ENCODE data around the gene CSNK2B. TPM values are rescaled to one million over a fixed set of nuclear protein-coding genes. Genes with fewer than 3 reads are reported as not detected.
"Not testable (repeated sequence)": the region's sequence is repeated elsewhere in the genome, so short reads cannot be mapped to it uniquely, and the experiment has no call there.

Gene CSNK2B
- polyA plus RNA-seq, 3 donors = 232 to 252 (median 246) TPM

DNA sequence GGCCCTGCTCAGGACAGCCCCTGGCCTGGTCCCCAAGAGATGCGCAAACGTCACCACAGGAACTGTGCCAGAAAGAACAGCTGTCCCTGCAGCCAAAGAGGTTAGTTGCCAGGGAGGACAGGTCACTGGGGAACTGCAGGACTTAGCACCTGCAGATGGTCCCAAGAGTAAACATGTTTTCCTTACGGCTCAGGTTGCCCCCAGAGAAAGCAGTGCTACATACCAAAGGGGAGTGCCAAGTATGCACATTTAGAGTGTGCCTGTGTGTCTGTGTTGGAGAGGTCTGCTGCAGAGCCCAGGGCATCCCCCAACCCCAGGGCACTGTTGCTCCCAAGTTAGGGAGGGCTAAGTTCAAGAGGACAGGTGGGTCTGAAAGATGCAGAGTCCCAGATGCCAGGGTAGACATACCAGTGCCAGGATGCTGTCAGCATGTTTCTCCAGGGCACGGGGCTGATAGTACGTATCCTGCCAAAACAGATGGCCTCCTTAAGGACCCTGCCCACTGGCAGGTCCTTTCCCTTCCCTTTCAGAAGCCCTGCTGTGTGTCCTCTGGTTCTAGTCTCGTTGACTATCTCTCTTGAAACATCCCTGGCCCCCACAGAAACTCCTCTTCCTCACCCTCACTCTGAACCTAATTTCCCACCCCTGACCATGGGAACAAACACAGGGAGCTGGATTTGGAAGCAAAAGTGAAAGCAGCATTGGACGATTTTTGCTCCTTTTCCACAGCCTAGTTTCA is 36.0 kb downstream of the CSNK2B start:
- DNase-seq (ENCODE audit: extremely low read depth in 1 of 11, low read depth in 9 of 11, low spot score in 4 of 11) = no peak

DNA sequence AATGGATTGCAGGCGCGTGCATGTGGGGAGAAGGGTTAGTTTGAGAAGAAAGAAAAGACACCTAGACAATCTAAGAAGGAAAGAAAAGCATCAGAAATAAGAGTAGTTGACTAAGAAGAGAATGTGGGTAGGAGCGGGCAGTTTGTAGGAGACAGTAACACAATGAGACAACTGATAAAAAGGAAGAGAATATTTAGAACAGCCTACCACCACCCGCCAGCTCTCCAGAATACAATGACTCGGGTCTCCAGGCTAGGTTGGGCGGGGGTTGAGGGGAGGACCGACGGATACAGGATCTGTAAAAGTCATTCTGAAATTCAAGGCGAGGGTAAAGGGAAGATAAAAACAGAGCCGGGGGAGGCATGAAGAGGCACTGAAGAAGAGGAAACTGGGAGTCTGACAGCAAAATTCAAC is 36.5 kb downstream of the CSNK2B start:
- no peak for DNase-seq (ENCODE audit: extremely low read depth in 1 of 11, low read depth in 9 of 11, low spot score in 4 of 11)

DNA sequence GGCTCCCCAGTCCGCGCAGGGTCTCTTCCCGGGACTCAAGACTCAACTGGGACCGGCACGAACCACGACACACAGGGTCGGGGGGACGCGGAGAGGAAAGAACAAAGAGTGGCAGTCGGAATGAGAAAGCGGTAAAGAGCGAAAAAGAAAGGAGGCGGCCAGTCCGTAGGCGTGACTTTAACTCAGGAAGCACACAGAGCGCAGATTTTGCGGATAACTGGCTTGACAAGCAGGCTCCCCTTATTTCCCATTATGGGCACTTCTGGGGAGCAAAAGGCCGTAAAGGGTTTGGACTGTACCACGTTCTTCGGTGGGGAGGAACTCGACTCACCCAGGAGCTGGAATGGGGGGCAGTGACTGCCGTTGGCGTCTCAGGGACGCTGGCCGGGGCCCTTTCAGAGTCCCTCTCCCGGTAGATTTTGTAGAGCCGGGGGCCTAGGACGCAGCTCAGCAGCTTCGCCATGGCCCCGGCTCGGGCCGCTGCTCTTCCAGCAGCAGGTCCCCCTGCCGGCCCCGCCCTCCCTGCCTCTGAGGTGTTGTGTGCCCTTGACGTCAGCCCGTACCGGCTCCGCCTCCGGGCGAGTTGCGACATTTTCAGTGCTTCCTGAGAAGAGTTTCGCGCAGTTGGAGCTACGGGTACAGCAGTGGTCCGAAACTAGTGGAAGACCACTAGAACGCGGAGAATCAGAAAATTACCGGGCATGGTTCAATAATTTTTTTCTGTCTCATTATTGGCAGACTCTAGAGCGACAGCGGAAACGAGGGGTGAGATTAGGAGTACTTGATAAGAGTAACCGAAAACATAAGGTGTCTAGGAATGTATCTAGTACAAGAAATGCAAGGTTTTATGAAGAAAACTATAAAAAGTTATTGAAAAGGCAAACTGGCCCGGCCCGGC is 37.2 kb downstream of the CSNK2B start, which contains the start of gene ABHD16A:
TSS of gene ABHD16A (minus strand) at position 506 of the 898 bp plus-strand sequence. CDS start at position 463, 43 bp downstream.
- DNase-seq (ENCODE audit: extremely low read depth in 1 of 11, low read depth in 9 of 11, low spot score in 4 of 11) = peak; percentile 97 to 99 (median 98)

DNA sequence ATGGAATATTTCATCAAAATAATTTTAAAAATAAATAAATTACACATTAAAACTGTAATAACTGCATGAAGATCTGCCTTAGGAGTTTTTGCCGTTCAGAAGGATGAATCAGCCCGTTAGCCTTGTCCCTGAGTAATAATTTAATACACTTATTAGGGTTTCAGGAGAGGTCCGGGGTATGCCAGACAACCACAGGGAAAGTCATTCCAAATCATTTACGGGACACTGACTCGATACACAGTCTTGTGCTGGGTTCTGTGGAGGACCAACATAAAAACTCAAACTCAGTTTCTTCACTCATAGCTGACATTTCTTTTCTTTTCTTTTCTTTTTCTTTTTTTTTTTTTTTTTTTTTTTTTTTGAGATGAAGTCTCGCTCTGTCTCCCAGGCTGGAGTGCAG is 40.1 kb downstream of the CSNK2B start:
- no peak for DNase-seq (ENCODE audit: extremely low read depth in 1 of 11, low read depth in 9 of 11, low spot score in 4 of 11)

DNA sequence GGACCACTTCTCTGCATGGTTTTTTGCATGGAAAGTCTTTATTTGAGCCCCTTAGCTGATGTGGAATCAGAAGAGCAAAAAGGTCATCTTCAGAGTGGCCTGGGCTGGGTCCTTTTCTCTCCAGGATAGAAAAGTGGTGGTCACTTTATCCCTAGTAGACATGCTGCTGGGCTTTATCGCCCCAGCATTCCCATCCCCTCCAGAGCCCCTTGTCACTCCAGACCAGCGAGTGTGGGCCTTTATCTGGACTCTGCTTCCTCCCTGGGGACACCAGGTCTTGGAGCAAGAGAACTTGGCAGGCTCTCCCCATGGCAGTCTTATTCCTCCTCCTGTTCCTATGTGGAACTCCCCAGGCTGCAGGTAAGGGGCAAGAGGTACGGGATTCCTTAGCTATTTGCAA is 40.7 kb downstream of the CSNK2B start, which contains the start of gene LY6G6F:
TSS of gene LY6G6F (plus strand) at position 268 of the 400 bp plus-strand sequence. CDS start at position 309, 41 bp downstream.
- no peak for DNase-seq (ENCODE audit: extremely low read depth in 1 of 11, low read depth in 9 of 11, low spot score in 4 of 11)

DNA sequence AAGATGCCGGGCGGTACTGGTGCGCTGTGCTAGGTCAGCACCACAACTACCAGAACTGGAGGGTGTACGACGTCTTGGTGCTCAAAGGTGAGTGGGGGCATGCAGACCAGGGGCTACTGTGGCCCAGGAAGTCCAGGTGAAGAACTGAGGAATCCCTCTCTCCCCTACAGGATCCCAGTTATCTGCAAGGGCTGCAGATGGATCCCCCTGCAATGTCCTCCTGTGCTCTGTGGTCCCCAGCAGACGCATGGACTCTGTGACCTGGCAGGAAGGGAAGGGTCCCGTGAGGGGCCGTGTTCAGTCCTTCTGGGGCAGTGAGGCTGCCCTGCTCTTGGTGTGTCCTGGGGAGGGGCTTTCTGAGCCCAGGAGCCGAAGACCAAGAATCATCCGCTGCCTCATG is 41.8 kb downstream of the CSNK2B start:
- no peak for DNase-seq (ENCODE audit: extremely low read depth in 1 of 11, low read depth in 9 of 11, low spot score in 4 of 11)

DNA sequence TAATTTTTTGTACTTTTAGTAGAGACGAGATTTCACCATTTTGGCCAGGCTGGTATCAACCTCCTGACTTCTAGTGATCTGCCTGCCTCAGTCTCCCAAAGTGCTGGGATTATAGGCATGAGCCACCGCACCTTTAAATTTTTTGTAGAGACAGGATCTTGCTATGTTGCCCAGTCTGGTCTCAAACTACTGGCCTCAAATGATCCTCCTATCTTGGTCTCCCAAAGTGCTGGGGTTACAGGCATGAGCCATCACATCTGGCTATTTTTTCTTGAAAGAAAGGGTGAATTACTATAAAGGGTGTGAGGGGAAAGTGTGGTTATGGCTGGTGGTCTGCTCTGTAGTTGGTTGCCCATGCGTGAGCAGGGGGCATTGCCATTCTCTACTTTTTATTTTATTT is 42.3 kb downstream of the CSNK2B start:
- no peak for DNase-seq (ENCODE audit: extremely low read depth in 1 of 11, low read depth in 9 of 11, low spot score in 4 of 11)

DNA sequence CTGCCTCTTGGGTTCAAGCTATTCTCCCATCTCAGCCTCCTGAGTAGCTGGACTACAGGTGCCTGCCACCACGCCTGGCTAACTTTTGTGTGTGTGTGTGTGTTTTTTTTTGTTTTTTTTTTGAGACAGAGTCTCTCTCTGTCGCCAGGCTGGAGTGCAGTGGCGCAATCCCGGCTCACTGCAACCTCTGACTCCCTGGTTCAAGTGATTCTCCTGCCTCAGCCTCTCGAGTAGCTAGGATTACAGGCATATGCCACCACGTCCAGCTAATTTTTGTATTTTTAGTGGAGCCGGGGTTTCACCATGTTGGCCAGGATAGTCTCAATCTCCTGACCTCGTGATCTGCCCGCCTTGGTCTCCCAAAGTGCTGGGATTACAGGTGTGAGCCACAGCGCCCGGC is 43.3 kb downstream of the CSNK2B start:
- not testable (repeated sequence) for DNase-seq (ENCODE audit: extremely low read depth in 1 of 11, low read depth in 9 of 11, low spot score in 4 of 11)

DNA sequence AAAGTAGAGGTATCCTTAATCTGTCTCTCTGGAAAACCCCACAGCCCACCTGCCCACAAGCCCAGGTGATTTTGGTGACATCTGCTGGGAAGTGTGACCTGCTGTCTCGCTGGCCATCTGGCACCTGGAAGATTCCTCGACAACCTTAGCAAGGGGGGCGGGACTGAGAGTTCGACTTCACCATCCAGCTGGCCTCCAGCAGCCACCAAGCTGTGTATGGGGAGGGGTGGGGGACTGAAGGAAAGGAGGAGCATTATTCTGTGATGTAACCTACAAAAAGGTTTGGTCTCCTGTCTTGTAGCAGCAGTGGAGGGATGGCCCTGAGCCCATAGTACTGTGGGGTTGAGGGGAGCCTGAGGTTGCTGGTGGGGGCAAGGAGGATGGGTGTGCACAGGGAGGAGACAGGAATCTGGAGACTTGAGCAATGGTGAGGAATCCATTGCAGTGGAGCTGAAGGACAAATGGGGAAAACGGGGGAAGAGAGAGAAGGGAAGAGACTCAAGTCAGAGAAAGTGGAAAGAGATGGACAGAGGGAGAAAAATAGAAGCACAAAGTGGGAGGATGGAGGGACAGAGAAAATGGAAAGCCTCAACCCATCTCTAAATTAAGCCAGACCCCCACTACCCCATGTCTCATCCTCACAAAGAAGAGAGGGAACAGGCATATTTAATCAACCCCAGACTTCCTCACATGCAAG is 44.8 kb downstream of the CSNK2B start:
- no peak for DNase-seq (ENCODE audit: extremely low read depth in 1 of 11, low read depth in 9 of 11, low spot score in 4 of 11)

DNA sequence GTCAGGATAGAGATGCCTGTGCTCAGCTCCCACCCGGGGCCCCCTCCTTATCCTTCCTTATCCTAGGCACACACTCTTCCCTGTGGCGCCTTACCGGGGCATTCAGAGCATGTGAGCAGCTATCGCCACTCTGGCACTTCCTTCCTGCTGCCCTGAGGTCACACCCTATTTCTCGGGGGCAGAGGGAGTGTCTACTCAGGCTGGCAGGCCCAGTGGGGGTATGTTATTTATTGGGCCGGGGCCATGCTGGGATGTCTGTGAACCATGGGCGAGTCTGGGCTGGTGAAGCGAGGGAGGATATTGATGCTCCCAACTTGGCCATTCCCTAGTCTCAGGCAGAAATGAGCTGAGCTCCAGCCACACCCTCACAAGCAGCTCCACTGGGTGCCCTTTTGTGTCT is 45.4 kb downstream of the CSNK2B start:
- no peak for DNase-seq (ENCODE audit: extremely low read depth in 1 of 11, low read depth in 9 of 11, low spot score in 4 of 11)

DNA sequence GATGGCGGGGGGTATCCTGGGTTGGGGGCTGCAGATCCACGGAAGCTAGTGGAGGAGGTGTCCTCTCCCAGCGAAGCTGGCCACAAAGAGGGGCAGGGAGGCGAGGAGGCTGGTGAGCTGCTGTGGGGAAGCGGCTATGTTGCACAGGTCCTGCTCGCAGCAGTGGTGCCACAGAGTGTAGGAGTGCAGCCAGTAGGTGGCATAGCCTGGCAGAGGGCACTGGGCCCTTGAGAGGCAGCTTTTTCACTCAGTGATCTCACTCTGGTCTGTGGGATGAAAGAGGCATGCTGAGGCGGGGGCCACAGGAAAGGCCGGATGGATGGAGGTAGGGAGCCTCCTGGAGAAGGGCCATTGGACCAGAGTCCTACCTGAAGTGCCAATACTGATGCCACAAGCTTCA is 46.4 kb downstream of the CSNK2B start:
- DNase-seq (ENCODE audit: extremely low read depth in 1 of 11, low read depth in 9 of 11, low spot score in 4 of 11) = no peak

DNA sequence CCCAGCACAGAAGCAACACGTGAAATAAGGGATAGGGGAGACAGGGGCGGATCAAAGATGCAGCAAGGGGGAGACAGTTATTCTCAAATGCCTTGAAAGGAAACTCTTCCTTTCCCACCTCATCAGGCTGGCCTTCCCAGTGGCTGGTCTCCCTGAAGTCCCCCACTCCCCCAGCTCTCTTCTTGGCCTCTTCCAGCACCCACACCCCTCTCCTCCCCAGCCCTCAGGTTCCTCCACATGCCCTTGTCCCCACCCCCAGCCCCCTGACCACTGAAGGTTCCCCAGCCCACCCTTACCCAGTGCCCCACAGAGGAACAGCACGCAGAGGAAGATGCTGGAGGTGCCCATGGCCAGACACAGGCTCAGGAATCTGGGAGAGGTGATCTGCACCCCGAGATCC is 47.6 kb downstream of the CSNK2B start:
- no peak for DNase-seq (ENCODE audit: extremely low read depth in 1 of 11, low read depth in 9 of 11, low spot score in 4 of 11)

DNA sequence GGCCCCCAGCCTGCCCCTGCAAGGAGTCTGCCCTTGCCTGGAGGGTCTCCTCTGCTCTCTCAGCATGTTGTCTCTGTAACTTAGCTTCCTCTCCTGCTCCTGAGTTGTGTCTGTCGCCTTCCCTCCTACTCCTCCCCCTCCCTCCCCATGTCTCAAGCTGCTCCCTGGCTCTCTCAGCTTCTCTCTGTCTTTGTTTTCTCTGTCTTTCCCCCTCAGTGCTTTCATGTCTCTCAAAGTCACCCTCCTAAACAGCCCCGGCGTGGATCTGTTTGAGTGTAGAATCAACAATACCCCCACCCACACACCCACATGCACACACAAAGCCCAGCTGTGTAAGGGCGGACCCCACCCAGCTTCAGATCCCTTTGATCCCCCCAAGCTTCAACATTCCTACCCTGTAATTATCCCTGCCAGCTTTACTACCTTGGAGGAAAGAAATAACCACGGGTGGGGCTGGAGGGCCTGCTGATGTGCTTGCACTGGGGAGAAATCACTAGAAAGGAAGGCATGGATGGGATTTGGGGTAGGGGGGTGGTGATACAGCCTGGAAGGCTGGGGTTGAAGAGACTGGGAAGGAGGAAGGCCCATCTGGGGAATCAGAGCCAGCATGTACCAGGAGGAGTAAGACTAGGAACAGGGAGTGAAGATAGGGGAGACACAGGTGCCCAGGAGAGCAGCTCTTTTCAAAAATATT is 48.3 kb downstream of the CSNK2B start:
- DNase-seq (ENCODE audit: extremely low read depth in 1 of 11, low read depth in 9 of 11, low spot score in 4 of 11) = no peak

DNA sequence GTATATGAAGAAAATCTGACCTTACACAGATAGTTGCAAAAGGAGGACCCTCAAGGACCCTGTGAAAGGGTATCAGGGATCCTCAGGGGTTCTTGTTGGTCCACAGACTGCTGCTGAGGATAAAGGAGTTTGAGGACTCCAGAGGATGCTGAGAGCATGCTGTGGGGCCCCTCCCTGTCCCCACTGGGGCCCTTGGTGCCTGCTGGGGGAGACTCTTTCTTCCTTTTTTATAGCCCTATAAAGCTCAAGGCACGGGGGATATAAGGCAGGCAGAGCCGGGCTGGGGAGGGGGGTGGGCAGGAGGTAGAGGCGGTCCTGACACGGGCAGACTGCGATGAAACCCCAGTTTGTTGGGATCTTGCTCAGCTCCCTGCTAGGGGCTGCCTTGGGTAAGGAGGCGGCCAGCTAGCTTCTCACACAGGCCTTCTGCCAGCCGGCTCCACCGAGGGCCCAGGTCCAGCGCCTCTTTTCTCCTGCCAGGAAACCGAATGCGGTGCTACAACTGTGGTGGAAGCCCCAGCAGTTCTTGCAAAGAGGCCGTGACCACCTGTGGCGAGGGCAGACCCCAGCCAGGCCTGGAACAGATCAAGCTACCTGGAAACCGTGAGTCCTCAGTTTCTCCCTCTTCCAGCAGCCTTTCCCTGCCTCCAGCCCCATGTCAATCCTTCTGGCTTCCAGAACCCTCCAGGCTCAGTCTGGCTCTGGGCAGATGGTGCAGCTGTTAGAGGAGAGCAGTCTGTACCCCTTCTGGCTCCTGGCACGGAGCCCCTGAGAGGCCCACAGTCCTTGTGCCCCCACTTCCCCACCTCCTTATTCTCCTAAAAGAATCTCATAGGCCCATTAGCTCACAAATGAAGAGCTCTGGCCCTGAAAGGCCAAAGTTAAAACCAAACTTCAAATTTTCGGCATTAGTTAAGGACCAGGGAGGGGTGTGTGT is 49.4 kb downstream of the CSNK2B start, which contains the start of gene LY6G6D:
TSS of gene LY6G6D (plus strand) at position 327 of the 937 bp plus-strand sequence. CDS start at position 335, 8 bp downstream.
- no peak for DNase-seq (ENCODE audit: extremely low read depth in 1 of 11, low read depth in 9 of 11, low spot score in 4 of 11)

DNA sequence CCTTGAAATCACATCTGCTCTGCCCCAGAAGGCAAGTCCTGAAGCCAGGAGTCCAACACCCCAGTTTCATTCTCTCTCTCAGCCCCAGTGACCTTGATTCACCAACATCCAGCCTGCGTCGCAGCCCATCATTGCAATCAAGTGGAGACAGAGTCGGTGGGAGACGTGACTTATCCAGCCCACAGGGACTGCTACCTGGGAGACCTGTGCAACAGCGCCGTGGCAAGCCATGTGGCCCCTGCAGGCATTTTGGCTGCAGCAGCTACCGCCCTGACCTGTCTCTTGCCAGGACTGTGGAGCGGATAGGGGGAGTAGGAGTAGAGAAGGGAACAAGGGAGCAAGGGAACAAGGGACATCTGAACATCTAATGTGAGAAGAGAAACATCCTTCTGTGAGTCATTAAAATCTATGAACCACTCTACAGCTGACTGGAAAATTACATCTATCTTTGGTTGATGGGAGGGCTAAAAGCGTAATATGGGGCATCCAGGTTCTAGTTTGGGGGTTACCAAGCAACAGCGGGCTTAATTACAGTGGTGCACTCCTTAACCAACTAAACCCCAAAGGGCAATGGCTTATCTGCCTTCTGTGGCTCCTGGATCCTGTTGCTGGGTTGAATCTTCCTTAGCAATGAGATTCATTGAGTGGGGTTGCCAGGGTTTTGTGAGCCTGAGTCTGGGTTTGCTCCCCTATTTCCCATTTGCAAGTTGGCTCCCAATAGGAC is 51.8 kb downstream of the CSNK2B start:
- no peak for DNase-seq (ENCODE audit: extremely low read depth in 1 of 11, low read depth in 9 of 11, low spot score in 4 of 11)

DNA sequence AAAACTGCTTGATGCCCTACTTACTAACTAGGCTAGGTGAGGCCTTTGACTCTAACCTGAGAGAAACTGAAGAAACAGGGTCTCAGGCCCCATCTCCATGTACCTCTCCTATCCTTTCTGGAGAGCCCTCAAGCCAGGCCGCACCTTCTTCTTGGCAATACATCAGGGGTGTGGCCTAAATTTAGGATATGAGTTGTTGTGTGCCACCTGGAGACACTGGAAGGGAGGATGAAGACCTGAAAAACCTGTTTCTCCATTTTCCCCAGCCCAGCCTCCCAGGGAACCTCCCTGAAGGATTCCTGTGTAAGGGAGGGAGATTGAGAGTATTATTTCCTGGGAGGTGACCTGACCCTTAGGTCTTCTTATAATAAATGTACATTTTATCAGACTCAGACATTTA is 52.4 kb downstream of the CSNK2B start:
- no peak for DNase-seq (ENCODE audit: extremely low read depth in 1 of 11, low read depth in 9 of 11, low spot score in 4 of 11)

DNA sequence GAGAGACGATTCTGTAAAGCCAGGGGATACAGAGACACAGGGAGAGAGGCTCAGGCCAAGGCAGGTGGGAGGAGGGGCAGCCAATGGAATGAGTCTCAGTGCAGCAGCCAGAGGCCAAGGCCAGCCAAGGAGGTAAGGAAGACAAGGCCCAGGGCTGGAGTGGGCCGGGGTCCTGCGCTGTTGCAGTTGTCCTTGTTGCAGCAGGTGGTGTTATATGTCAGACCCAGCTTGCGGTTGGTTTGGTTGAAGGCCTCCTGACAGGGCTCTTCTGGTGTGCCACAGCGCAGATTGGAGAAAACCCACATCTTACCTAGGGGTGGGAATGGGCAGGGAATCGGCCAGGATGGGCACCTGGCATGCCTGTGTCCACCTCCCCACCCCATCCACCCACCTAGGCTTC is 53.1 kb downstream of the CSNK2B start:
- DNase-seq (ENCODE audit: extremely low read depth in 1 of 11, low read depth in 9 of 11, low spot score in 4 of 11) = no peak

Data from renal cortex interstitium (tissue), 11 donors.